H4 (cell line): ENCODE data around the gene PNMA8C. TPM values are rescaled to one million over a fixed set of nuclear protein-coding genes. Genes with fewer than 3 reads are reported as not detected.
"Not testable (repeated sequence)": the region's sequence is repeated elsewhere in the genome, so short reads cannot be mapped to it uniquely, and the experiment has no call there.

Experiments used
- DNase-seq: peaks from one replicate; pipeline ENCODE4 v3.0.0-alpha.2; 2015; ENCODE audit warnings: low spot score
- total RNA-seq: library from RNA; depleted of rRNA; stranded (reverse); fragments of >200 nt; shearing (Covaris generic); gene quantifications from 2 replicates; pipeline ENCODE4 v1.2.3, GENCODE V29; 2014

Gene PNMA8C
- total RNA-seq, 1 experiment from 2014 or later: not detected

DNA sequence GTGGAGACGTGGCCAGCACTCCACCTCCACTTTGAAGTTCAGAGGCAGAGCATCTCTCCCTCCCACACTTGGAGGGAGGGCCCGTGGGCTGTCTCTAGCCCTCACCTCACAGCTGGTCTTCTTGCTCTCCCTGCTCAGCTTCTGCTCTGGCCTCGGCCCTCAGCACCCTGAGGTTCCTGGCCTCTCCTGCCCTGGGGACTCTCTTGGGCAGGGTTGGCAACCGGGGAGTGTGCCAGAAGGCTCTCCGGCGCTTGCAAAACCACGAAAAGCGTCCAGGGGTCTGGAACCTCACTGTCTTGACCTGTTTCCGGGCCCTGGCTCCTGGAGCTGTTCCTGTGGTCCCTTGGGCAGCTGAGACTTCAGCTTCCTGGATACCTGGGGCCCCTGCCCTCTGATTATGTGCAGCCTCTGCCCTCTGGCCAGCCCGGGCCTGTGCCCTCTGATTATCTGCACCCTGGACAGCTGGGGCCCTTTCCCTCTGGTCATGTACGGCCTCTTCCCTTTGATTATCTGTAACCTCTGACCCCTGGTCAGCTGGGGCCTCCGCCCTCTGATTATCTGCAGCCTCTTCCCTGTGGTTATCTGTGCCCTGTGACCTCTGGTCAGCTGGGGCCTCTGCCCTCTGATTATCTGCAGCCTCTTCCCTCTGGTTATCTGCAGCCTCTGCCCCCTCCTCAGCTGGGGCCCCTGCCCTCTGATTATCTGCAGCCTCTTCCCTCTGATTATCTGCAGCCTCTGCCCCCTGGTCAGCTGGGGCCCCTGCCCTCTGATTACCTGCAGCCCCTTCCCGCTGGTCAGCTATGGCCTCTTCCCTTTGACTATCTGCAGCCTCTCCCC, 17.4 kb downstream of the PNMA8C start:
- DNase-seq: no peak

DNA sequence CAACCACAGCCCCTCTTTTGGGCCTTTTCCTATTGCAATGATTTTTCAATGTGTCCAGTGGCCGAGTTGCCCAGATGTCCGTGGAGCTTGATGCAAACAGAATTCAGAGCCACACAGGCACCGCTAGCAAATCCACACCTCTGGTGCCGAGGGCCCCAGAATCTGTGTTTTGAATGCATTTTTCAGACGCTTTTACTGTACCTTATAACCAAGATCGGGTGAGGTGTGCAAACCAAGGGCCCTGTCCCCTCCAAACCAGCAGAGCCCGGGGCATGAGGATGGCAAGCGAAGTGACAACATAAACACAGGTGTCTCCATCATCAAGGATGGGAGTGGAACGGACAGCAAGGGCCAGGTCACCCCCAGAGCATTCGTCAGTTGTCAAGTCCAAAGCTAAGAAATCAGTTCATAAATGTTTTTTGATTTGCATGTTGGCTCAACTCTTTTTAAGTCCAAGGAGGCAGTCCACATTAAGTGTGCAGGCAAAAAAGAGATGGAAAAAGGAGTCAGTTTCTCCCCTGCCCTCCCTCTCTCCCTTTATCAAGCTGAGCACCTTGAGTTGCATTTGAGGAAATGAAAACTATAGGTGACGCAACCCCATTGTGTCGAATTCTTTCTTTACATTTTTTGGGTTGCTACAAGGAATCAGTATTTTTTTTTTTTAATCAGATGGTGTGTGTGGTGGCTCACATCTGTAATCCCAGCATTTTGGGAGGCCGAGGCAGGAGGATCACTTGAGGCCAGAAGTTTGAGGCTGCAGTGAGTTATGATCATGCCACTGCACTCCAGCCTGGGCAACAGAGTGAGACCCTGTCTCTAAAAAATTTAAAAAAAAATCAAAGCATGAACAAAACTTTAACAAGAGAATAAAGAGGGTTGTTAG, 18.3 kb downstream of the PNMA8C start:
- no peak for DNase-seq

DNA sequence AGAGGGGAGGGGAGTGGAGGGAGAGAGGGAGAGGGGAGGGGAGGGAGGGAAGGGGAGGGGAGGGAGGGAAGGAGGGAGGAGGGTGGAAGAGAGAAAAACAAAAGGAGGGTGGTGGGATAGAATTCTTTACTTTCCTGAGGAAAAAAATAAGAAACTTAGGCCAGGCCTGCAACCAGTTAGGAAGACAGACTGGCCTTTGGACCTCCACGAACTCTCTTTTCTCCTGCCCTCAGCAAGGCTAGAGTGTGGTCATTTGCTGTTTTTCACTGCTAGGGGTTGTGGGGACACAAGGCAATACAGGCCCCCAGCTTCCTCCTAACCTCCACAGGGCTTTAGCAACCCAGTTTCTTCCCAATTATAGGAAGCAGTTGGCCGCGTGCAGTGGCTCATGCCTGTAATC, 19.5 kb downstream of the PNMA8C start:
- no peak for DNase-seq

DNA sequence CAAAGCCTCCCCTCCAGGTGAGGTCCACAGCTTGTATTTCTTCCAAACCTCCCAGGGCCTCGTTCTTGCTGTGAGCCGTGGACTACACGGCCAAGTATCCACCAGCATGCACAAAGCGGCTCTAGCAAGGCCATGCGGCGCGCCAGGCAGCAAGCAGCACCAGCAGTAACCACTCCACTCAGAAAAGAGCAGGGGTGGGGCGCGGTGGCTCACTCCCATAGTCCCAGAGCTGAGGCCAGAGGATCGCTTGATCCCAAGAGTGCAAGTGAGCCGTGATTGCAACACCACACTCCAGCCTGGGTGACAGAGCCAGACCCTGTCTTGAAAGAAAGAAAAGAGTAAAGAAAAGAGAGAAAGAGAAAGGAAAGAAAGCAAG, 20.1 kb downstream of the PNMA8C start:
- no peak for DNase-seq

DNA sequence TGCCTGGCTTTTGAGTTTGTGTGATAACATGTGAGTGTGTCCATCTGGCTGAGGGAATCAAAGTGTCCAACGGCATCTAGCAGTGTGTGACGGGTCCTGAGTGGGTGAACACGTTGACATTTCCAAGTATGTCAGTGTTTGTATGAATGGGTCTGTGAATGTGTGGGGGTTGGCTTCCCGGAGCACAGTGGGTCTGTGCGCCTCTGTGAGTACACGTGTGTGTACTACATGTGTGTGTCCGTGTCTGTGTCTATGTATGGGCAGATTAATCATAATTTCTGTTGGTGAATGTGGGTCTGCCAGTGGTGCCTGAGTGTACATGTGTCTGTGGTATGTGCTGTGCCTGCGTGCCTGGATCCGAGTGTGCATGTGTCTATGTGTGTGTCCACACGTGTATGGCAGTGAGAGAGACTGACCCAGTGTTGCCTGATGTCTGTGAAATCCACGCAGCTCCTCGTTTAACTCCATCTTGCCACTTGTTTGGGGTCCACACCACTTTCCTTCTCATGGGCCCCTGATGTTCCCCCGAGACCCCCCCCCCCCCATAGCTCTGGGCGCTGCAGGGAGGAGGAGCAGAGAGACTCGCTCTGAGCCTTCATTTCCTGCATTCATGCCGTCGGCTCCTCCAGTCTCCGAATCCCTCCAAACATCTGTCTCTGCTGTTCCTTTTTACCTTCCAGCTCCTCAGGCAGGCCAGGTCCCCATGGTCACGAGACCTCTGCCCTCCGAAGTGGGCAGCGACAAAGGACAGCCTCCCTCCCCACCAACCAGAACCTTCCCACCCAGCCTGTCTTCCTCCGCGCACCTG, 20.7 kb downstream of the PNMA8C start:
- DNase-seq: no peak

DNA sequence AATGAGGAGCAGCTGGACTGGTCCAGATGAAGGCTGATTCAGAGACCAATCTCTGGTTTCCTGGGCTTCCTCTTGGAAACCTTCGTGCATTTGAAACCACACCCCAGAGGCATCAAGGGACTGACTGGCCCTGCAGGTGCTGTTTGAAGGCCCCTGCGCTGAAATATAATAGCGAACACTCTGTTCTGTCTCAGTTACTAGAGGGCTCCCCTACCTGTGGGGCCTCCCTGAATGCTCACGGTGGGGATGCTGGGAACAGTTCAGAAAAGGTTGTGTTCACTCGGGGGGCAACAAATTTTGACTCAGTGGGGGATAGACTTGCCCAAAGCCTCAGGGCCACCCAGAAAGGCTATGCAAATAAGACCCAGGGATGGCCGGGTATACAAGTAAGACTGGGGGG, 21.8 kb downstream of the PNMA8C start:
- no peak for DNase-seq

DNA sequence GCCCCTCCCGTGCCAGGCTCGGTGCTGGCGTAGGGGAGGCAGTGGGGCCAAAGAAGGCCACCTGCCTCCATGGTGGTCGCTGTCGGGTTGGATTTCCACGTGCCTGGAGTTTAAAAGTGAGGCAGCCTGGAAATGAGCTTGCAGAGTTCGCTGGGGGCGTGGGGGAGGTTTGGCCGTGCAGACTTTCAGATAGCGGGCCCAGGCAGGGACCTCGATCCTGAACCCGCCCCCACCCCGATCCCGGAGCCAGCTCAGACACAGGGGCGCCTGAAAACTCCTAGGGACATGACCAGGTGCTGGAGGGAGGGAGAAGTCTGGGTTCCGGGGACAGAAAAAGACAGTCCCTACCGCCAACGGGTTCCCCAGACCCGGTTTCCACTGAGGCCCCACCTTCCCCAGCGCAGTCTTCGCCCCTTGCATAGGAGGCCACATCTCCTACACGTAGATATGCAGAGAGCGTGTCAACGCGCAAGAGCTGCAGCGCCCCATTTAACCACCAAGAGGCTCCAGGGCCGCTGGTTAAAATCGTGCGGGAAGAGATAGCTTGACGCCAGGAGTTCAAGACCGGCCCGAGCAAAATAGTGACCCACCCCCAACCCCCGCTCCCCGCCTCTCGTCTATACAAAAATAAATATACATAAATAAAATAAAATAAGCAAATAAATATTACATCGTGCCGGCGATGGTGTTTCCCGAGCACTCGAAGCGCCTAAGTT, 23.8 kb downstream of the PNMA8C start:
- no peak for DNase-seq

DNA sequence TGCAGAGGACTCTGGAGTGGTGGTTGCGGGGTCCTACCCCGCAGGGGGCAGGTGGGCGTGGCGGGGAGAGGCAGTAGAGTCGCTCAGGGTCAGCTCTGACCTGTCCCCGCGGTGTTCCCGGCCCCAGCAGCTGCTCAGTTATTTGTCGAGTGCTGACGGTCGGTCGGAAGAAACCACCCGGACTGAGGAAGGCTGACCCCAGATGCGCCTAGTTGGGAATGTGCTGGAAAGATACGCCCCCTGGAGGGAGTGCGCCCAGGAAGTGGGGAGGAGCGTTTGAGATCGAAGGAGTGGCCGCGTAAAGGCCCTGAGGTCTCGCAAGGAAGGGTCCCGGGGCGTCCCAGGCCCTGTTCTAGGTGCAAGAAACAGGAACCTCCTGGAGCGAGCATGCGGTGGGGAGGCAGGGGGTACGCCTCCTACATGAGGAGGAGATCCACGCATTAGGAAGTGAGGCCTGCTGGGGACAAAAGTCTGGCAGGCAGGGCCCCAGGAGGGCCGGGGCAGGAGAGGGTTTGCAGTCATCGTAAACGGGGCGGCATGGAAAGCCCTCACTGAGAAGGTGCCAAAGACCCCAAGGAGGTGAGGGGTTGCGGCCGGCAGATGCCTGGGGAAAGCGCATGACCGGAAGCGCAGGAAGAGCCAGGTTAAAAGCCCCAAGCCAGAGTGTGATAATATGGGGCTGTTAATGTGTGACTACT, 24.5 kb downstream of the PNMA8C start:
- no peak for DNase-seq

DNA sequence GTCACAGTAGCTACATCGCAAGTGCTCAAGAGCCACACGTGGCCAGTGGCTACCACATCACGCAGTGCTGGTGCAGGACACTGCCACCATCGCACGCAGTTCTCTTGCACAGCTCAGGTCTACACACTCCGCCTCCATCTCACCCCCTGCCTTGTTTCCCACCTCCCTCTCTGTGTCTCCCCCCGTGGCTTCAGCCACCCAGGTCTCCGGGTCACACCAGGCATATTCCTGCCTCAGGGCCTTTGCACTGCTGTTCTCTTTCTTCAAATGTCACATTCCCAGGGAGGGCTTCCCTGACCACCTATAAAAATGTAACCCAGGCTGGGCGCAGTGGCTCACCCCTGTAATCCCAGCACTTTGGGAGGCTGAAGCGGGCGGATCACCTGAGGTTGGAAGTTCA, 26.0 kb downstream of the PNMA8C start:
- no peak for DNase-seq

DNA sequence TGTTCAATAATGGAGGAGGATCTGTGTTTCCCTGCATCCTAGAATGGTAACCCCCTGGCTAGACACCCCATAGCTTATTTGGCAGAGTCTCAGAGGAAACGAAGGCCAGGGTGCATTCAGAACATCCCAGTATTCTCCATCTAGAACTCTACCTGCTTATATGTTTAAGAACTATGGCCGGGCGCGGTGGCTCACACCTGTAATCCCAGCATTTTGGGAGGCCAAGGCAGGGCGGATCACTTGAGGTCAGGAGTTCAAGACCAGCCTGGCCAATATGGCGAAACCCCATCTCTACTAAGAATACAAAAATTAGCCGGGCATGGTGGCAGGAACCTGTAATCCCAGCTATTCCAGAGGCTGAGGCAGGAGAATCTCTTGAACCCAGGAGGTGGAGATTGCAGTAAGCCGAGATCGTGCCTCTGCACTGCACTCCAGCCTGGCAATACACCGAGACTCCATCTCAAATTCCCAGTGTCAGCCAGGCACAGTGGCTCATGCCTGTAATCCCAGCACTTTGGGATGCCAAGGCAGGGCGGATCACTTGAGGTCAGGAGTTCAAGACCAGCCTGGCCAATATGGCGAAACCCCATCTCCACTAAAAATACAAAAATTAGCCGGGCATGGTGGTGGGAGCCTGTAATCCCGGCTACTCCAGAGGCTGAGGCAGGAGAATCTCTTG, 30.8 kb downstream of the PNMA8C start:
- not testable (repeated sequence) for DNase-seq

DNA sequence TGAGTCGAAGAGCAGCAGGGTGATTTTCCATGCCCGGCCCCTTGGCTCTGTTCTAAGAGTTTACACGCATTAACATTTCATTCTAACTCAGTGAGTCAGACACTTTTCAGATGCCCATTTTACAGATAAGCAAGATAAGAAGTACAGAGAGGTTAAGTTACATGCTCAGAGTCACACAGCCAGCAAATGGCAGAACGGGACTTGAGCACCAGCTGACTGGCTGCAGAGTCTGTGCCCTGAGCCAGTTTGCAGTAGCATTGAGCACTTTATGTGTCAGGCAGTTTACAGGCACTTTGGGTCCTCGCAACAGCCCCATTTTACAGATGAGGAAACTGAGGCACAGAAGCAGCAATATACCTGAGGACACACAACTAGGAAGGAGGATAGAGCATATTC, 34.3 kb downstream of the PNMA8C start:
- DNase-seq: no peak

DNA sequence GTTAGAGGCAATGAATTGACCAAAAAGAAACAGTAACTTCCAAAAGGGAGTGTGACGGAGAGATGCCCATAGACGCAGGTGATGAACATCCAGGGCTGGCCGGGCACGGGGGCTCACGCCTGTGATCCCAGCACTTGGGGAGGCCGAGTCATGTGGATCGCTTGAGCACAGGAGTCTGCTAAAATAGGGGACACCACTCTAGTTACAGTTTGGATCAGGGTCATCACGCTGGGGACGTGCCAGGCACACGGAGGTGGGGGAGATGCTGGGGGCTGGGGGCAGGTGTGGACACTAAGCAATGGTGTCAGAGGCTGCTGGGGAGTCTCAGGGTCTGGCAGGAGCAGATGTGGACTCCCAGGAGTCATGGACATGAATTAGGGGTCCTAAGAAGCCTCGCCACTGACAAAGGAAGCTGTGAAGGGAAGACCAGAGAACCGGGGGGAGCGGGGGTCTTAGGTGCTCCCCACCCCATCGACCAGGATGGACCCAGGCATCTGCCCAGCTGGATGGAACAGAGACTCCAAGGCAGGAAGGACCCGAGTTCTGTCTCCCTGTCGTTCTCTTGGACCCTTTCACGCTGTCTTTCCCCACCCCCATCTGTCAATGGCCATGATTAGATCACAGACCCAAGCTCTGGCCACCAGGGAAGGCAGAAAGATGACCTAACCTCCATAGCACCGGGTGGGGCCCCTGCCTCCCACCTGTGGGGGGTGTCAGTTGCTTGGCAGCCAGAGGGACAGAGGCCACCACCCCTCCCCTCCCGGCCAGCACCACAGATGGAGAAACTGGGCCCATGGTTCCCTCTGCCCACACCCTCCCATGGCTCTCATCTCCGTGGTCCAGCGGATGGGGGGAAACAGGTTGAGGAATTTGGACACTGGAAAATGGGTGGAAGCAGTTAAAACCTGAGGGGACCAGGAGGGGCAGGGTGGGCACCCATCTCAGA, 35.0 kb downstream of the PNMA8C start:
- DNase-seq: no peak

DNA sequence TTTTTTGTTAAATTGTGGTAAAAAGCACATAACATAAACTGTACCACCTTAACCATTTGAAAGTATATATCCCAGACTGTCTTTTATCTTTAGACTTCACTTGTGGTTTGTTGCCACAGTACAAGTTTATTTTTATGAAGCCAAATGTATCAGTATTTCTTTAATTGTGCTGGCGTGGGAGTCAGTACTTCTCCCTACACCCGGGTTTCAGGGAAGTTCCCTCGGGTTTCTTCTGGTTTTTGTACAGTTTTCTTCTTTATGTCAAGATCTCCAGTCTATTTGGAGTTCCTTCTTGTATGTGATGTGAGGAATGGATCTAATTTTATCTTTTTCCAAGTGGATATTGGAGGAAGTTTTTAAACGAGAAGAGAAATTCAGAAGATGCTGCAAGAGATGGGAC, 35.9 kb downstream of the PNMA8C start:
- DNase-seq: no peak

DNA sequence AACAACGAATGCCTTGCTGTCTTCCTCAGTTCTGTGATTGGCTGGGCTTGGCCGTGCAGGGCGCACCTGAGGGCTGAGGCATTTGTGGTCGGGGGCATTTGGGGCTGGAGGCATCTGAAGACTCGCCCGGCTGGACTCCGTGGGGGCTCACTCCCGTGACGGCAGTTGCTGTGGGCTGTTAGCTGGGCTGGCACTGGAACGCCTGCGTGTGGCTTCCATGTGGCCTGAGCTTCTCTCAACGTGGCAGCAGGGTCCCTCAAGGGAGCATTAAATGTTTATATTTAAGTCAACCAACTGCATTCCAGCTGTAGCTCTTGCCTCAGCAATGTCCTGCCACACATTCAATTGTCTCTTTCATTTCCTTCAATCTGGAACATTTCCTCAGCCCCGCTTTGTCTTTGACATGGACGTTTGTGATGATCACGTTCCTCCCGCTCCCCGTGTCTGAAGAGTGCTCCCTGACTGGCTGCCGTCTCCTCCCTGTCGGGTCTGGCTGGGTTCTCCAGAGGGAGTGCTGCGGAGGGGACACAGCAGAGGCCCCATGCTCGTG, 36.4 kb downstream of the PNMA8C start:
- peak; percentile 87 for DNase-seq

DNA sequence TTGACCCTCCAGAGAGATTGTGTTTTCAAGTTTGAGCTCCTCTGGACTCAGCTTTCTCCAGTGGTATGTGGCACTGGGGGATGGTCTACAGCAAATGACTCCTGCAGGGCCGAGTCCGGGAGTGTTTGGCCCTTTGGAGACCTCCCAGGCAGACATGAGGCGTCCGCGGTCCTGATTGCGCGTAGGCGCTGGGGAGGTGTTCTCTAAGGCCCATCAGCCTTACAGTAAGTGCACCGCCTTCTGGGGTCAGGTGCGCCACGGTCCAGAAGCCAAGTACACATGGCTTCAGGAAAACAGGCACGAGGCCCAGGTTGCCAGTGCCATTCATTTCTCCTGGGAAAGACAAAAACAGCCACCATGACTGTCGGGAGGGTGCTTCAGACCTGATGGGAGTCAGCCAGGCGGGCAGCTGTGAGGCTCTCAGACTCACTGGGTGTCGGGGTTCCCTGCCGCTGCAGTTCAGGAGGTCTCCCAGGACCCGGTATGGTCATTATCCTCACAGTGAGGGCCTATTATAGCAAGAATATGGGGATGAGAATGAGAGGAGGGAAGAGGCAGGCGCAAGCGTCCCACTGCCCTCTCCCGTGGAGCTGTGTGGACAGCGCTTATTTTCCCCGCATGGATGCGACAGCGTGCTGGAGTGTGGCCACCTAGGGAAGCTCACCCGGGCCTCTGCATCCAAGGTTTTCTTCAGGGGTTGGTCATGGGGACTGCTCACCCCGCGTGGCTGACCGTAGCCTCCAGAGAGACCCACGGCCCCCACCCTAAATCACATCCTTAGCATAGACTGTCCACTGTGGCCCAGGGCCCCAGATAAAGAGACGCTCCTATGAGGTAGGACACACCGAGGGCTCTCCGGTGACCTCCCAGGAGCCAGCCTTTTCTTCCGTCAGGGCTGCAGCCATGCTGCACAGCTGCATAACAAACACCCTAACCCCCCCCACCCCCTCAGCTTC, 37.2 kb downstream of the PNMA8C start:
- no peak for DNase-seq

DNA sequence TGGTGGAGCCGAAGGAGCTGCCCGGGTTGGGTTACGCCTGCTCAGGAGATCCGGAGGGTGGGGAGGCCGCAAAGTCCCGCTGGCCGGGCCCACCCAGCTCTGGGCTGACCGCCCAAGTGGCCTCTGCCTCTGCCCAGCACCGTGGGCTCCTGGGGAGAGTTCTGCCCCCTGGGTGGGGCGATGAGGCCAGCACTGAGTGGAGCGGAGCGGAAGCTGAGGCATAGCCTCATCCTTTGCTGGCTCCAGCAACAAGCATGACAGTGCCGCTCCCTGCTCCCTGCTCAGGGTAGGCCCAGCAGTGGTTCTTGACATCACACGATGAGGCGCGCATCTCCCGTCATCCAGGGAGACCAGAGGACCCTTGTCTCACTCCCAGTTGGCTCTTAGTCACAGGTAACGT, 37.9 kb downstream of the PNMA8C start:
- no peak for DNase-seq

DNA sequence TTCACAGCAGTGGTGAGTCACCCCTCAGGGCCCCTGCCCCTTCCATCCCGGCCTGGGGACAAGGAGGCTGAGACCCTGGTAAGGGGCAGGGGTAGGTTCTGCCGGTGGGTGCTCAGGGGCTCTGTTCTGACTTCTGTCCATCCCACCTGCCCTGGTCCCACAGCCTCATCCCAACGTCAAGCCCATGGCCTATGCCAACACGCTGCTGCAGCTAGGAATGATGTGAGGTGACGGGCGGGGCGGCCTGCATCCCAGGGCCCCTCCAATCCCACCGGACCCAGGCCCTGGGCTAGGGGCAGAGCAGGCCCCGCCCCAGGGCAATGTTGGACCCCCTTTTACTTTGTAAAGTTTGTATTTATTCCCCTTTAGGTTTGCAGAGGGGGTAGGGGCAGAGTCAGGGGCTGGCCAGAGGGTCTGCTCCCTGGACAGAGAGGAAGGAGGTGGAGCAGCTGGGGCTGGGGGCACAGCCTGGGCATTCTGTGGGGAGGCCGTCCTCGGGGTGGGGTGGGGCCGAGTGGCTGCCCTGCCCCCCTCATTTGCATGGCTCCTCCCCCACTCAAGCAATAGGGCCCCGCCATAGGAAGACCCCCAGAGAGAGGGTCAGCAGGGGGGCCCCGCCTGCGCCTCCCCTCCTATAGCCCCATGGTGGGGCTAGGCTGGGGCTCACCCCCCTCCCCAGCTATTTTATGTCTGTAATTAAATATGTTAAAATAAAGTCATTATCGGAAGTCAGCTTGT, 38.4 kb downstream of the PNMA8C start:
- DNase-seq: no peak
